Measurements from ENCODE around the gene ZNF789.
"Not testable (repeated sequence)": the region's sequence is repeated elsewhere in the genome, so short reads cannot be mapped to it uniquely, and the experiment has no call there.

ZNF789 gene

GRCh38 chr7:99472561-99473314, at the start of gene ZNF789:
ZNF789 (plus strand) TSS chr7:99472890; CDS start chr7:99476457, 3,567 bp downstream.
- DNase-seq (ENCODE audit: low read depth in 2 of 2) = peak; percentile 97

DNA sequence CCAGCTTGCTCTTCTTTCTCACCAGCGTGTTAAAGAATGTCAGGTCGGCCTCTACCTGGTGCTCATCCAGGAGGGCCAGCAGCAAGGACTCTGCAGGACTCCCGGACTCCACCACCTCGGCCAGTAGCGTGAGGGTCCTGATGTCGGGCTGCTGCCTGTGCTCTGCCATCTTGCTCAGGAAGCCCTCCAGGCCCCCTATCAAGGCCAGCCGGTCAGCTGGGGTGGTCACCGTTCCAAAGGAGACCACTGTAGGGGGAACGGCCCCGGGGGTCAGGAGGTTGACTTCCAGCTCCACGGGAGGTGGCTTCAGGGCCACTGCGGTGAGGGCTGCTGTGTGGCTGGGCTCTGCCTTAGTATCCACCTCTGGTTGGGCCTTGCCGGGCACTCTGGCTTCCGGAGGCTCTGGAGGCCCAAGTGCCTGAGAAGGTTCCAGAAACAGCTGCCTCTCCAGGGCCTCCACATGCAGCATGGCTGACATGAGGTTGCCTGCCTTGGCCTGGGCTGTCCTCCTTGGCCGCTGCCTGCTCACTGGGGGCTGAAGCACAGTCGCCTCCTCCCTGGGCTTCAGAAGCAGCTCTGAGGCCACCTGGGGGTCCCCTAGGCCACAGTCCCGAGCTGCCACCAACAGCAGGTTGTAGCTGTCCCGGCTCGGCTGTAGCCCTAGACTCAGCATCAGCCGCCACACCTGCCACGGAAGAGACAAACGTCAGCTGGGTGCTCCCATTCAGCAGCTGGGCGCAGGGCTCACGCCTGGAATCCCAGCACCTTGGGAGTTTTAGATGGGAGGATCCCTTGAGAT, 47.6 kb upstream of the ZNF789 start:
- DNase-seq (ENCODE audit: low read depth in 2 of 2) = no peak

DNA sequence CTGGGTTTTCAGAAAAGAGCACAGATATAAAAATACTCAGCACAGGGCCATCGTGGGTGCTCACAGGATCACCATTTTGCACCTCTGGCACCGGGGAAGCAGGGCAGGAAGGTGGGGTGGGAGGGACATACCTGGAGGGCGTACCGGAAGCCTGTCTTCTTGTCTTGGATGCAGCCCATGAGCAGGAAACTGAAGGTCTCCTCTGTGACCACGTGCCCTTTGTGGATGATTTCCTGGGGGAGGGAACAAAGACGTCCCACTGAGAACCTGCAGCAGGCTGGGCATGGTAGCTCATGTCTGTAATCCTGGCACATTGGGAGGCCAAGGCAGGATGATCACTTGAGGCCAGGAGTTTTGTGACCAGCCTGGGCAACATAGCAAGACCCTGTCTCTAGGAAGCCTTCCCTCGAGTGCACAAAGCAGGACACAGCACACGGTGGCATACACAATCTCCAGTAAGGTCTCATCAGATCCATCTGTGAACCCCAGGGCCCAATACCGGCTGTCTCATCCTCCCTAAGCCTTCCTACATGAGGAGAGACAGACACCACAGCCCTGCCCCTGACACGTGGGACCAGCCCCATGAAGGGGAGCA, 43.6 kb upstream of the ZNF789 start:
- DNase-seq (ENCODE audit: low read depth in 2 of 2) = no peak

- no peak for DNase-seq (ENCODE audit: low read depth in 2 of 2)
Observed at GRCh38 chr7:99429756-99430155, 42.9 kb upstream of the ZNF789 start.

- DNase-seq (ENCODE audit: low read depth in 2 of 2) = not testable (repeated sequence)
Observed at GRCh38 chr7:99431756-99432540, 40.7 kb upstream of the ZNF789 start.

DNA sequence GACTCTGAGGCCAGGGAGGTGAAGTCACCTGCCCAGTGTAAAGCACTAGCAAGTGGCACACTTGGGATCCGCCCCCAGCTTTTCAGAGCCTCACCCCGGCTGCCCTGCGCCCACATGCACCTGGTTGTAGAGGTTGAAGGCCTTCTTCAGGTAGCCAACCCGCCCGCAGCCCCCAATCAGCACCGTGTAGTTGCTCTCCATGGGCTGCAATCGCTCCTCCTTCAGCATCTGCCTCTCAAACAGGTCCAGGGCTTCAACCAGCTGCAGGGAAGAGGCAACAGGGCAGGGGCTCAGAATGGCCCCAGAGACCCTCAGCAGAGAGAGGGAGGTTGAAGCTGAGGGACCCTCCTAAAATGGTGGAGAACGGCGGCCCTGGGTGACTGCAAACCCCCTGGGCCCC, 39.5 kb upstream of the ZNF789 start:
- DNase-seq (ENCODE audit: low read depth in 2 of 2) = no peak

DNA sequence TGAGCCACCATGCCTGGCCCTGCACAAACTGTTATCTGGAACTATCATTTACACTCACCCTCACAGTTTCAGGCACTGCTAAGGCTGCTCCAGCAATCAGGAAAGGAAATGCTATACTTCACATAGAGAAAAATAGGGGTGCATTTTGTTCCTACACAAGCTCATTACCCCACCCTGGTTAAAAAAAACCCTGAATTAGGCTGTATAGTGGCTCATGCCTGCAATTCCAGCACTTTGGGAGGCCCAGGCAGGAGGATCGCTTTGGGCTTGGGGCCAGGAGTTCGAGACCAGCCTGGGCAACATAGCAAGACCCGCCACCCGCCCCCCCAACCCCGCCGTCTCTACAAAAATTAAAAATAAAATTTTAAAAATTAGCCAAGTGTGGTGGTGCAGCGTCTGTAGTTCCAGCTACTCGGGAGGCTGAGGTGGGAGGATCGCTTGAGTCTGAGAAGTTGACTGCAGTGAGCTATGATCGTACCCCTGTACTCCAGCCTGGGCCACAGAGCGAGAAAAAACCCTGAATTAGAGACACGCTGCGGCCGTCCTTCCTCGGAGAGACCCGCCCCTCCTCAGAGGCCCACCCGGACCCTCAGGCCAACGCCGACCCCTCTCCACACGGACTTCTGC, 34.6 kb upstream of the ZNF789 start:
- DNase-seq (ENCODE audit: low read depth in 2 of 2) = no peak

DNA sequence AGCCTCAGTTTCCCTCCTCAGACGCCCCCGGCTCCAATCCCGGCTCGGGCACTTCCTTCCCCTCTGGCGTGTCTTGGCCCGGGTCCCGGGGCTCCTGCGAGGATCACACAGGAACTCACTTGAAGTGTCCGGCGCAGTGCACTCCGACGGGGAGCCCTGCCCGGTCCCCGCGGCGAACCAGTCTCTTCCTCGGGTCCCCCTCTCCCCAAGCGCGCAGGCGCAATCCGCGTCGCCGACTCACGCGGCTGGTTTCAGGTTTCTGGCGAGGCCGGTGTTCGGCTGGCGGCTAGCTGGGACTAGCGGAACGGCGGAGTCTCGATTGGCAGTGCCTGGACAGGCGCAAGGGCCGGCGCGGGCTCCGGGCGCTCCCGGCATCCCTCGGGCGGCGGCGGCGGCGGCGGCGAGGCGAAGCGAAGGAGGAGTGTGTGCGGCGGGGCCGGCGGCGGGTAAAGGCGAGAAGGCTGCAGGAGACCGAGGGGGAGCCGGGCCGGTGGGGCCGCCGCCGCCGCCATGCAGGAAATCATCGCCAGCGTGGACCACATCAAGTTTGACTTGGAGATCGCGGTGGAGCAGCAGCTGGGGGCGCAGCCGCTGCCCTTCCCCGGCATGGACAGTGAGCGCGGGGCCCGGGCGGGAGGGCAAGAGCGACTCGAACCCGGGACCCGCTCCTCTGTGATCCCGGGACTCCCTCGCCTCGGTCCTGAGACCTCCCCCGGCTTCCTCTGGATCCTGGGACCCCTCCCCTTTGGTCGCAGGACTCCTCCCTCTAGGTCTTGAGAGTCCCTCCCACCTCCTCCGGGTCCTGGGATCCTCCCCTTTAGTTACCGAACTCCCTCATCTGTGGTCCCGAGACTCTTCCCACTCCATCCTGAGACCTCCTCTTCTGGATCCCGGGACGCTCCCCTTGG, 33.9 kb upstream of the ZNF789 start, which contains the start of the genes CPSF4 and PTCD1:
Gene CPSF4 (plus strand): TSS at position 371 of the 908 bp plus-strand sequence. CDS start 140 bp downstream, at position 511.
Gene PTCD1 (minus strand): TSS at position 226 of the 908 bp plus-strand sequence. CDS start 3,556 bp downstream, outside the sequence.
- DNase-seq (ENCODE audit: low read depth in 2 of 2) = peak; percentile 91 to 92

DNA sequence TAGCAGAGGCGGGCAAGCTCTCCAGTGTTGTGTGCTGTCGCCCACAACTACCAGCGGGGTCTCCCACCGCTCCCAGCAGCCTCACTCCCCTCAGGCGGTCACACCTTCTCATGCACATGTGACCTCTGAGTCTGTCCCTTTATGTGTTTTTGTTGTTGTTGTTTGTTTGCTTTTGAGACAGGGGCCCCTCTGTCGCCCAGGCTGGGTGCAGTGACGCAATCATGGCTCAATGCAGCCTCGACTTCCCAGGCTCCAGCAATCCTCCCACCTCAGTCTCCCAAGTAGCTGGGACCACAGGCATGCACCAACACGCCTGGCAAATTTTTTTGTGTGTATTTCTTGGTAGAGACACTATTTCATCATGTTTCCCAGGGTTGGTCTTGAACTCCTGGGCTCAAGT, 32.5 kb upstream of the ZNF789 start:
- DNase-seq (ENCODE audit: low read depth in 2 of 2) = no peak

DNA sequence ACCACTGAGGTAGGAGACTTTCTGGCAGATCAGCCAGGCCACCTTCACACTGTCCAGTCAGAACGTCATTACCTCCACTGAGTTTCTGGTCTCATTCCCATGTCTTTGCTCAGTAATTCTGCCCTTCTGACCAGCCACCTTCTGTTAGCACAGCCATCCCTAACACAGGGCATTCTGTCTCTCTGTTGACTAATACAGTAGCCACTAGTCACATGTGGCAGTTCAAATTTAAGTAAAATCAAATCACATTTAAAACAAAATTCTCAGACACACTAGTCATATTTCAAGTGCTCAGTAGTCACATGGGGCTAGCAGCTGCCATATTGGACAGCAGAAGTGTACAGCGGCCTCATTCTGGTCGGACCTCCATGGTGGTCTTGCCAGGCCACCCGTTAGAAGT, 26.6 kb upstream of the ZNF789 start:
- no peak for DNase-seq (ENCODE audit: low read depth in 2 of 2)

DNA sequence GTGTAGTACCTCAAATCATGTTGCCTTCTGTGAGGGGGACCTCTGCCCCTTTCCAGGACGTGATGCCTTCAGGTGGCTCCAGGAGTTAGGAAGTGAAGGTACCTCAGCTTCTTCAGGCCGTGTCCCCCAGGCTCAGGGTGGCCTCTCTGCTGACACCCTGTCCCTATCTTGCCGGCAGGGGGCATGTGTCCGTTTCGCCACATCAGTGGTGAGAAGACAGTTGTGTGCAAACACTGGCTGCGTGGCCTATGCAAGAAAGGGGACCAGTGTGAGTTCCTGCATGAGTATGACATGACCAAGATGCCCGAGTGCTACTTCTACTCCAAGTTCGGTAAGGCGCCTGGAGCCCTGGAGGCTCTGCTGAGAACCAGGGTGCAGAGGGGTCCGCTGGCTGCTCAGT, 24.7 kb upstream of the ZNF789 start:
- DNase-seq (ENCODE audit: low read depth in 2 of 2) = no peak

- no peak for DNase-seq (ENCODE audit: low read depth in 2 of 2)
Observed at GRCh38 chr7:99448855-99449254, 23.8 kb upstream of the ZNF789 start.

DNA sequence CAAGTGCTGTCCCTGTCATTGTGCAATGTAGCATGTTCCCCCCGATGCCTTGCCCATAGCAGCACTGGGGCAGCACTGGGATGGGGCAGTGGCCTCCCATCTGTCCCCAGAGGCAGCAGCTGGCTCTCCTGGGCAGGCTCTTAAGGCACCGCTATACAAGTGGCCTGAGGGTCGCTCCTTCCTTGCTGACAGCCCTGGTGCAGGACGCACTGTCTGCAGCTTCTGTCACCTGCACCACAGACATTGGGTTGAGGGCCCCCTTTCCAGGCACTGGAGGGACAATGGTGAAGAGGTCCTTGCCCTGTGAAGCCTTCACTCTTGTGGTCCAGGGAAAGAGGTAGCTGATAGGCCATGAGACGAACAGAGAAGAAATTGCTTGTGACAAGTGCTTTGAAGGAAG, 23.4 kb upstream of the ZNF789 start:
- DNase-seq (ENCODE audit: low read depth in 2 of 2) = no peak

- DNase-seq (ENCODE audit: low read depth in 2 of 2) = no peak
Observed at GRCh38 chr7:99451936-99452335, 20.8 kb upstream of the ZNF789 start.

GRCh38 chr7:99452541-99452940, 20.1 kb upstream of the ZNF789 start:
- DNase-seq (ENCODE audit: low read depth in 2 of 2) = no peak

- no peak for DNase-seq (ENCODE audit: low read depth in 2 of 2)
Observed at GRCh38 chr7:99453105-99453504, 19.6 kb upstream of the ZNF789 start.

- no peak for DNase-seq (ENCODE audit: low read depth in 2 of 2)
Observed at GRCh38 chr7:99455874-99456273, 16.8 kb upstream of the ZNF789 start.

DNA sequence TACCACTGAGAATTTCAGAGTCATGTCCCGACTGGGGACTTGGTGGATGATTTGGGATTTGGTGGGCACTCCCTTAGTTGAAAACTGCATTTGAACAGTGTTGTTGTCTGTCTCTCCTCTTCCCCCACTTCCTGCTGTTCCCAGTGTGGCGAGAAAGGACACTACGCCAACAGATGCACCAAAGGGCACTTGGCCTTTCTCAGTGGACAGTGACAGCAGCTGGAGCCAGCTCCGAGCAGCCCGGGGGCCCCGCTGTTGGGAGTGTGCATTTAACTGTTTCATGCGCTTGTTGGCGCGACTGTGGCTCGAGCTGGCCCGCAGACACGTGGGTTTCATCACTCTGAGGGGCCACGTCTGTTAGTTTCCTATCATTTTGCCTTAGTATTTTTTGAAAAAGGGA, 16.4 kb upstream of the ZNF789 start:
- DNase-seq (ENCODE audit: low read depth in 2 of 2) = no peak

DNA sequence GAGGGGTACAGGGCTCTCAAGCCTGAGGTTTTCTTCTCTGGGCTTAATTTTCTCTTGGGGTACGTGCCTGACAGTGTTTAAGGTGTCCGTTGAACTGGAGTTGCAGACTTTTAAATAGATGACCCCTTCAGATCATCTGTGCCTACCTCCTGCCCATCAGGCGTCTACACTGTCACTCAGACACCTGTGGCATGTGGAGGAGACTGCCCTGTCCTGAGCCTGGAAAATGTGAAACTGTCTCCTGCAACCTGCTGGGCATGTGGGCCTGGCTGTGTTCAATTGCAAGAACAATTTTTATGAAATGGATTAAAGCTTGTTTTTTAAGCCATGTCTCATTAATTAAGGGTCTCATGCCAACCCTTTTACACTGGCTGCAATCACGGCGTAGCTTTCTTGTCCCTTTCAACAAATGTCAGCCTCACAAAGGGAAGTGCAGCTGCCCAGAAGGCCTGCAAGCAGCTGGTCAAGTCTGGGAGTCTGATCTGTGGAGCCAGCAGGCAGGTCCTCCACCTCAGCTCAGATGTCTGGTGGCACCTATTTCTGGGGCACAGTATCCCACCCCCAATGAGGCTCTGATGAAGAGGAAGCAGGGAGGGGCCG, 15.5 kb upstream of the ZNF789 start:
- DNase-seq (ENCODE audit: low read depth in 2 of 2) = no peak
